Stimulated activated CD4-positive, alpha-beta T cell treated with anti-CD3 and anti-CD28 coated beads, Interleukin-4, amount 100 ng/mL, for 4 hours (primary cell): Measurements from ENCODE around the gene PIEZO1.
"Not testable (repeated sequence)": the region's sequence is repeated elsewhere in the genome, so short reads cannot be mapped to it uniquely, and the experiment has no call there.

ENCODE experiments used
- DNase-seq, 2 experiments: peaks; one replicate each; pipeline ENCODE4 v3.0.0-alpha.2; 2020

Gene PIEZO1

GRCh38 chr16:88804173-88804551, 19.1 kb upstream of the PIEZO1 start:
- DNase-seq: no peak

GRCh38 chr16:88803264-88803987, 18.4 kb upstream of the PIEZO1 start, which contains the start of gene CDT1:
TSS of gene CDT1 (plus strand) at chr16:88803789. CDS start at chr16:88803832, 43 bp downstream.
- peak; percentile 81 to 88 for DNase-seq

- no peak for DNase-seq
Observed at GRCh38 chr16:88800277-88800592, 15.2 kb upstream of the PIEZO1 start.

- no peak for DNase-seq
Observed at GRCh38 chr16:88799569-88800276, 14.7 kb upstream of the PIEZO1 start.

- DNase-seq: no peak
Observed at GRCh38 chr16:88798772-88799455, 13.9 kb upstream of the PIEZO1 start.

DNA sequence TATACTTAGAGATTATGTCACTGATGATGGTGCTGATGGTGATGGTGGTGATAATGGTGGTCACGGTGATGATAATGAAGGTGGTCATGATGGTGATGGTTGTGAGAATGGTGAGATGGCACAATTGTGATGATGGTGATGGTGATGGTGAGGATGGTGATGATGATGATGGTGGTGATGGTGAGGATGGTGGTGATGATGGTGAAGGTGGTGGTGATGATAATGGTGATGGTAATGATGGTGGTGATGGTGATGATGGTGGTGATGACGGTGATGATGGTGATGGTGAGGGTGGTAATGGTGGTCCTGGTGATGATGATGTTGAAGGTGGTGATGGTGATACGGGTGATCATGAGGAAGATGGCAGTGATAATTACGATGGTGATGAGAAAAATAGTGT, 13.1 kb upstream of the PIEZO1 start:
- no peak for DNase-seq

GRCh38 chr16:88796278-88796677, 11.3 kb upstream of the PIEZO1 start:
- DNase-seq: no peak

DNA sequence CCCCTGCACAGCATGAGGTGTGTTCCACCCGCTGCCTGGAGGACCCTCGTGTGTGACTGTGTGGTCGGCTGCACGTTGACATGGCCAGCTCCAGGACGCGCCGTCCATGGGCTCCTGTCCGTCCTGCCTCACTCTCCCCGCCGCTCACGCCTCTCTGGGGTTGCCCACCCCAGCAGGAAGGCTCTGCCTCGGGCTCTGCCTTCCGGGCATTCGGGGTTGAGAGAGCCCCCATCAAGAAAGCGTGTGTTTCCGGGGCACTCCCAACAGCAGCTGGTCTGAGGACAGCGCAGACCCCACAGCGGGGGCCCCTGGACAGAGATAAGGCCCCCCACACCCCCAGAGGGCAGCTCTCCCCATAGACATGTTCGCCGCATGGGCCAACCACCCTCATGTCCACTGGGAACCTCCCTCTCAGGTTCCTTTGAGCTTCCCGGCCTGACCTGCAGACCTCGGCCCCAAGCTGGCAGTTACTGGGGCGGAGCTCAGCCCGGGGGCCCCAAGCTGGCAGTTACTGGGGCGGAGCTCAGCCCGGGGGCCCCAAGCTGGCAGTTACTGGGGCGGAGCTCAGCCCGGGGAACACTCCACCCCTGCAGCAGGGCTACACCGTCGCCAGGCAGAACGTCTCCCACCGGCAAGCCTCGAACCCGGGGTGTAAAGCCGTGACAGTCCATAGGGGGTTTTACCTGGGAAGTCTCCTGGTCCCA, 8.4 kb upstream of the PIEZO1 start:
- DNase-seq: no peak

DNA sequence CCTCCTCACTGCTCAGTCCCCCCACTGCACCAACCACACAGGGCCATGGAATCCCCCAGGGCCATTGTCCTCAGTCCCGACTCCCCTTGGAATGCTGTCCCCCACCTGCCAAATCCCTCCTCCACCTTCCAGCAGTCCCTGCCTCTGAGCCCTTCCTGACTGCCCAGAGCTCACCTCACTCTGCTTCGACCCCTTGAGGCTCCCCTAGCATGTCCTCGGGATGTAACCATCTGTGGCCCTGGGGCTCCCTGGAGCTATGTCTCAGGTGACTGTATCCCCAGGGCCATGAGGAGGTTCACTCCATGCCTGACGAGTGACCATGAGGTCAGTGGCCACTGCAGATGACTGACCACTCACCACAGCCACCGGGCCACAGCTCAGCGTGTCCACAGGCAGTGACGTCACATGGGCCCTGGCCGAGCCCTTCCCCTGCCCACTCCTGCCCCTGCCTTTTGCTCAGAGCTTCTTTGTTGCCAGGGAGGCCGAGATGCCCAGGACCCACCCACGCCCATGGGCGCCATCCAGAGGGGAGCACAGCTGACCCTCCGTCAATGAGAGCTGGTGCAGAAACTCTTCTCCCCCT, 7.7 kb upstream of the PIEZO1 start:
- no peak for DNase-seq

- no peak for DNase-seq
Observed at GRCh38 chr16:88792078-88792550, 7.1 kb upstream of the PIEZO1 start.

DNA sequence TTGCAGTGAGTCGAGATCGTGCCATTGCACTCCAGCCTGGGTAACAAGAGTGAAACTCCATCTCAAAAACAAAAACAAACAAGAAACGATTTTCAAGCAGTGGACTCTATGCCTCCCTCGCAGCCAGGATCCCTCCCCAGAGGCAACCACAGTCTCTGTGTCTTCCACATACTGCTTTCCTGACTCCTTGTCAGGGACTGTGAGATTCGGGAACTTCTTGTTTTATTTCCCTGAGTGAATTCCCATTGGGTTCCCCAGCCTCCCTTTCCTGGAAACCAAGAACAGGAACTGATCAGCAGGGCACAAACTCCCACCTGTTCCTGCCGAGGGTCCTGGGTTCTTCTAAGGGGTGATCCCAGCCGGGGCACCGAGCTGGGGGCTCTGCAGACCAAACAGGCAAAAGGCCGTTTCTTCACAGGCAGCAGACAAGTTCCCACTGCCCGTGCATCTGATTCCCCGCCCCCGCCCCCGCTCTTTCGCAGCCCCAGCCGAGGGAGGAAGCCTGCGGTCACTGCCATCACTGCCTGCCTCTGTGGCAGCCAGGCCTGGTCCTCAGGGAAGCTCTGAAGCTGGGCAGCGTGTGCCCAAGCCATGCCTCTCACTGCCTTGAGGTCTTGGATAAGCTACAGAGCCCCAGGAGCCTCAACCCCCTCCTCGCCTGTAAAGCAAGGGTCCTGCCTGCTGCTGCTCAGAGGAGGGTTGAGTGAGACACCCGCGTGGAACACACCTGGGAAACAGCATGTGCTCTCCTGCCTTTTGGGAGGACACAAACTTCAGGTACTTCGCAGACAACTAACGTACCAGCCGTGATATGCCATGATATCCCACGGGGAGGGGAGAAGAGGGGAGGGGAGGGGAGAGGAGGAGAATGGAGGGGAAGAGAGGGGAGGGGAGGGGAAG, 5.5 kb upstream of the PIEZO1 start:
- DNase-seq: peak; percentile 55 to 57

DNA sequence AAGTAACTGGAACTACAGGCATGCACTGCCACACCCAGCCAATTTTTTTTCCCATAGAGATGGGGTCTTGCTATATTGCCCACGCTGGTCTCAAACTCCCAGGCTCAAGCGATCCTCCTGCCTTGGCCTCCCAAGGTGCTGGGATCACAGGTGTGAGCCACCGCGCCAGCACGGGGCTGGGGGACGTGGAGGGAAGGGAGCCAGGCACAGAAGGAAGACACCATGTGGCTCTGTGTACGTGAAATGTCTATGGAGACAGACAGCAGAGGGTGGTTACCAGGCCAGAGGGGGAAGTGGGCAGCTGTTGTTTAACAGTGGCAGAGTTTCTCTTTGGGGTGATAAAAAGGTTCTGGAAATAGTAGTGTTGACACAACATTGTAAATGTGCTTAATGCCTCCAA, 4.6 kb upstream of the PIEZO1 start:
- no peak for DNase-seq

DNA sequence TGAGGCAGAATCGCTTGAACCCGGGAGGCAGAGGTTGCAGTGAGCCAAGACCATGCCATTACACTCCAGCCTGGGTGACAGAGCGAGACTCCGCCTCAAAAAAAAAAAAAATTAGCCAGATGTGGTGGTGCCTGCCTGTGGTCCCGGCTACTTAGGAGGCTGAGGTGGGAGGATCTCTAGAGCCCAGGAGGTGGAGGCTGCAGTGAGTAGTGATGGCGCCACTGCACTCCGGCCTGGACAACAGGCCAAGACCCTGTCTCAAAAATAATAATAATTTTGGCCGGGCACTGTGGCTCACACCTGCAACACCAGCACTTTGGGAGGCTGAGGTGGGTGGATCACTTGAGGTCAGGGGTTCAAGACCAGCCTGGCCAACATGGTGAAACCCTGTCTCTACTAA, 3.7 kb upstream of the PIEZO1 start:
- not testable (repeated sequence) for DNase-seq

DNA sequence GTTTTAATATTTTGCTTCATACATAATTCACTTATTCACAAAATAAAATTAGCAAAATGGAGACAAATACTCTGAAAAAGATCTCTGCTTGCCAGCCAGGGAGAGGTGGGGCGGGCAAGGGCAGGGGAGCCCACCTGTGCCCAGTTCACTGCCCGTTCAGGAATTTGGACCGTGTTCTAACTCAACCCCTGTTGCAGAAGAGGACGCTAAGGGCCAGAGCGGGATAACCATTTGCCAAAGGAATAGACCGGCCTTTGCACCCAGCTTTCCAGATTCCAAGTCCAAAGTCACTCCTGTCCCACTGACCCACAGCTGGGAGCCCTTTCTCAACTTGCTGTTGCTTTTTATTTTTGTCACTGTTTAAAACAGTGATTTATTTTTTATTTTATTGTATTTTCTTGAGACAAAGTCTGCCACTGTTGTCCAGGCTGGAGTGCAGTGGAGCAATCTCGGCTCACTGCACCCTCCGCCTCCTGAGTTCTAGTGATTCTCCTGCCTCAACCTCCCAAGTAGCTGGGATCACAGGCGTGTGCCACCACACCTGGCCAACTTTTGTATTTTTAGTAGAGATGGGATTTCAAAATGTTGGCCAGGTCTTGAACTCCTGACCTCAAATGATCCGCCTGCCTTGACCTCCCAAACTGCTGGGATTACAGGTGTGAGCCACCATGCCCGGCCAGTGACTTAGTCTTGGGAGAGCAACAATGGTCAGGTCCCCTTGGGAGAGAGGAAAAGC, 2.7 kb upstream of the PIEZO1 start:
- no peak for DNase-seq

GRCh38 chr16:88784856-88785105, 239 bp downstream of the PIEZO1 start:
- no peak for DNase-seq

- DNase-seq: peak in 1 of 2 experiments; percentile 44
Observed at GRCh38 chr16:88784074-88784855, 755 bp downstream of the PIEZO1 start.

DNA sequence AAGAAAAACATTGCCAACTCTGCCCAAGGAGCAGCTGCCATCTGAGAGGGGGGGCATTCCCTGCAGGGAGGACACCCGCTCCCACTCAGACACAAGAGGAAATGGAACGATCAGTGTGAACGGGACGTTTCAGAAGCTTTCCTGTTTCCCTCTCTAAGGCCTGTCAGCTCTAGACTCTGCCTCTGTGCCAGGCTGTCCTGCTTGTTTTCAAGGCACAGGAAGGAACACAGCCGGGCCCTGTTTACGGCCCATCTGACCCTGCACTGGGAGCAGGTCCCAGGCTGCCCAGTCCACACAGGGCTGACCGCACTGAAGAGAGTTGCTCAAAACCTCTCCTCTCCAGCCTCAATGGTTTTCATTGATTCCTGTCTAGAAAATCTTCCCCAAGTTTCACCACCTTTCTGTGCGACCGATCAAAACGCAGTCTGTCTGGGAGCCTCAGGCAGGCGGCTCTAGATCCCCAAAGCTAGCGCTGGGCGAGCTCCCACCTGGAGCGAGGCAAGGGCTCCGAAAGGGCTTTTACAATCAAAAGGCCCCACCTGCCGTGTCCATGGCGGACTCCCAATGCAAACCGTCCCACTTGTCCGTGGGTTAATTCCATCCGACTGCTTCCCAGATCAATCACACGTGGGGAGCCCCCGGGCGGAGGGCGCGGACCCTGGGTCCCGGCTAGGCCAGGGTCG, 1.5 kb downstream of the PIEZO1 start:
- DNase-seq: no peak

DNA sequence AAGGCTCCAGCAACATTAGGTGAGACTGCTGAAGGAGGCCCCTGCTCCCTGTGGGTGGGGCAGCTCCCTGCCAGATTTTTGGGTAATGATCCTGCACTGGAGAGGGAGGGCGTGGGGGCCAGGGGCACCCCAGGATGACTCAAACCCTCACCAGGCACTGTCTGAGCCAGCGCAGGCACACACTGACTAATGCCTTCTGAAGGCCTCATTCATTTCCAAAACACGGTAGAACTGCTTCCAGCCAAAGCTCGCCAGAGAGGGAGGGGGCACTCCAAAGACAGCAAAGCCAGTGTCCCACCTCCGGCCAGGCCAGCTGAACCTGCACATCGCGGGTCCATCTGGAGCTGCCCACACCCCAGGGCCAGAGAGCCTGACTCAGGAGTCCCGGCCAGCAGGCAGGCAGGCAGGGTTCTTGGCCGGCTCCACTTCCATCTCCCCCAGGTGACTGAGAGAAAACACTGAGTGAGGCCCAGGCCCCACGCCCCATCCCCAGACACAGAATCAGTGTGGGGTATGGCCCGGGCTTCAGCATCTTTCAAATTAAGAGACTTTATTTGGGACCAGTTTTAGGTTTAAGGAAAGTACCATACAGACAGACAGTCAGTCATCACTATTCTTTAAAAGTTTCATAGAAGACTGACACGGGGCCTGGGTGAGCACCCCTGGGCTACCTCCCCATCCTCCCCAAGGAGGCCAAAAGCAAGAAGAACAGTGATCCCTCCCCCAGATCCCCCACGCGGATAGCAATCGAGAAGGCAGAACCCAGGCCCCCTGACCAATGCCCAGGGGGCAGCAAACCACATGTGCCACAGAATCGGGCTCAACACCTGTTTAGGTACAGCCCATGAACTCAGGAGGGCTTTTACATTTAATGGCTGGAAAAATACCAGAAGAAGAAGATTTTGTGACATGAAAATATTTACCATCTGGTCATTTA, 2.3 kb downstream of the PIEZO1 start:
- peak; percentile 74 to 83 for DNase-seq
